Type B pancreatic cell (in vitro differentiated cells): ENCODE results near the gene PDIA4. TPM values are rescaled to one million over a fixed set of nuclear protein-coding genes. Genes with fewer than 3 reads are reported as not detected.

Experiments used
- DNase-seq: peaks from one replicate; pipeline ENCODE4 v3.0.0; 2021; ENCODE audit warnings: mixed read lengths; ENCODE audit not compliant: unreplicated experiment; ENCODE audit errors: extremely low spot score
- H3K27ac Mint-ChIP-seq: 2 replicates; pipeline ENCODE4 v1.8.0; 2021; ENCODE audit warnings: mild to moderate bottlenecking, mixed read lengths
- H3K27me3 Mint-ChIP-seq: 2 replicates; pipeline ENCODE4 v1.8.0; 2021; ENCODE audit warnings: mixed read lengths
- H3K36me3 Mint-ChIP-seq: 2 replicates; pipeline ENCODE4 v1.8.0; 2021; ENCODE audit warnings: mixed read lengths
- H3K4me1 Mint-ChIP-seq: one replicate; pipeline ENCODE4 v1.8.0; 2021; ENCODE audit warnings: mixed read lengths; ENCODE audit not compliant: unreplicated experiment
- H3K4me3 Mint-ChIP-seq: 2 replicates; pipeline ENCODE4 v1.8.0; 2021; ENCODE audit warnings: mild to moderate bottlenecking, mixed read lengths
- H3K9me3 Mint-ChIP-seq: 2 replicates; pipeline ENCODE4 v1.8.0; 2021; ENCODE audit warnings: mixed read lengths
- CTCF ChIP-seq: fragments of 200-600 bp; sonication (generic); conservative IDR thresholded peaks from 2 replicates; pipeline ENCODE4 v1.5.0; 2021; ENCODE audit warnings: antibody characterized with exemption, mild to moderate bottlenecking
- total RNA-seq: library from RNA; stranded (reverse); gene quantifications from 2 replicates; pipeline ENCODE4 v1.2.1, GENCODE V29; 2021; ENCODE audit warnings: low replicate concordance

Gene PDIA4
- total RNA-seq, 1 donor from 2014 or later, result 209 TPM

- Mint-ChIP-seq H3K4me1 (peaks cover 19% of the 10 kb centered on the region), H3K27ac (peak overlapping the region; percentile 86), H3K36me3 (no peaks in the 10 kb centered on the region), H3K4me3 (peak overlapping the region; percentile 96), H3K27me3 (peaks cover 3% of the 10 kb centered on the region), H3K9me3 (no peaks in the 10 kb centered on the region)
- TF ChIP-seq CTCF, result peak; percentile 78
- DNase-seq, result no peak
These were observed 65.3 kb downstream of the PDIA4 start for GRCh38 chr7:148962823-148963582.

- no peak for TF ChIP-seq CTCF
- peaks cover 19% of the 10 kb centered on the region for H3K4me1 Mint-ChIP-seq
- peaks cover 3% of the 10 kb centered on the region for H3K27me3 Mint-ChIP-seq
- no peaks in the 10 kb centered on the region for H3K9me3 Mint-ChIP-seq
- peak overlapping the region; percentile 86 for H3K27ac Mint-ChIP-seq
- no peak for DNase-seq
- peak overlapping the region; percentile 96 for H3K4me3 Mint-ChIP-seq
- no peaks in the 10 kb centered on the region for H3K36me3 Mint-ChIP-seq
These were observed 65.9 kb downstream of the PDIA4 start for GRCh38 chr7:148962440-148962822.

- no peak for DNase-seq
- no peak overlapping the region for H3K27ac Mint-ChIP-seq
- H3K4me1 Mint-ChIP-seq, result peaks cover 14% of the 10 kb centered on the region
- H3K9me3 Mint-ChIP-seq, result no peaks in the 10 kb centered on the region
- TF ChIP-seq CTCF, result no peak
- peaks cover 3% of the 10 kb centered on the region for H3K27me3 Mint-ChIP-seq
- H3K36me3 Mint-ChIP-seq, result no peaks in the 10 kb centered on the region
- H3K4me3 Mint-ChIP-seq, result no peak overlapping the region
These were observed 68.6 kb downstream of the PDIA4 start for GRCh38 chr7:148959726-148960125.

GRCh38 chr7:148958061-148958460, 70.2 kb downstream of the PDIA4 start:
- H3K27ac Mint-ChIP-seq, result no peak overlapping the region
- H3K36me3 Mint-ChIP-seq, result no peaks in the 10 kb centered on the region
- peaks cover 3% of the 10 kb centered on the region for H3K27me3 Mint-ChIP-seq
- peaks cover 5% of the 10 kb centered on the region for H3K4me1 Mint-ChIP-seq
- TF ChIP-seq CTCF, result no peak
- H3K4me3 Mint-ChIP-seq, result no peak overlapping the region
- no peaks in the 10 kb centered on the region for H3K9me3 Mint-ChIP-seq
- no peak for DNase-seq

GRCh38 chr7:148954766-148955165, 73.5 kb downstream of the PDIA4 start:
- Mint-ChIP-seq H3K4me1 (no peaks in the 10 kb centered on the region), H3K27me3 (no peaks in the 10 kb centered on the region)

More at GRCh38 chr7:148954766-148955165, 73.5 kb downstream of the PDIA4 start:
- DNase-seq, result no peak
- H3K4me3 Mint-ChIP-seq, result no peak overlapping the region
- H3K27ac Mint-ChIP-seq, result no peak overlapping the region
- no peaks in the 10 kb centered on the region for H3K9me3 Mint-ChIP-seq
- no peak for TF ChIP-seq CTCF
- no peaks in the 10 kb centered on the region for H3K36me3 Mint-ChIP-seq
